HEK293 (cell line): ENCODE measurements around the gene HCAR2.

Source experiments
- CTCF ChIA-PET: fragments of 350-600 bp; formaldehyde crosslinking; extraction: SDS; loops from one replicate; lab custom pipeline; 2021; ENCODE audit warnings: antibody characterized with exemption; lab: Yijun Ruan, JAX
- POLR2A ChIA-PET: fragments of 300-600 bp; formaldehyde crosslinking; extraction: SDS; loops from one replicate; lab custom pipeline; 2020; ENCODE audit warnings: antibody characterized with exemption, inconsistent platforms; lab: Yijun Ruan, JAX
- H3K27ac ChIP-seq: fragments of 200-500 bp; sonication (Bioruptor generic); 2 replicates; pipeline ENCODE4 v1.5.1; 2014; ENCODE audit warnings: low read depth, low read length, control low read depth, inconsistent platforms; ENCODE audit errors: extremely low read depth
- H3K36me3 ChIP-seq, 2 experiments: fragments of 200-500 bp in 1 of 2; sonication (Bioruptor generic) in 1 of 2; 1 replicate in 1 of 2; 2 replicates in 1 of 2; pipeline ENCODE4 v1.5.1; 2014 to 2017; ENCODE audit warnings: inconsistent platforms in 2 of 2, low read length in 2 of 2; ENCODE audit not compliant: control insufficient read depth in 2 of 2, insufficient read depth in 1 of 2
- H3K4me1 ChIP-seq: fragments of 200-500 bp; sonication (Bioruptor generic); 2 replicates; pipeline ENCODE4 v1.5.1; 2014; ENCODE audit warnings: mild to moderate bottlenecking, low read length, inconsistent platforms; ENCODE audit not compliant: control insufficient read depth, insufficient read depth
- H3K4me3 ChIP-seq: 2 replicates; pipeline ENCODE4 v1.5.1; 2011; ENCODE audit warnings: low read depth, mild to moderate bottlenecking, control low read depth, low read length, moderate library complexity
- H3K9me3 ChIP-seq: fragments of 200-500 bp; sonication (Bioruptor generic); 2 replicates; pipeline ENCODE4 v1.5.1; 2014; ENCODE audit warnings: low read depth, low read length, inconsistent platforms; ENCODE audit not compliant: control insufficient read depth, insufficient read depth
- KLF7 ChIP-seq: fragments of 450-650 bp; formaldehyde crosslinking; IDR thresholded peaks from 2 replicates; pipeline ENCODE4 v1.5.1; 2016; ENCODE audit warnings: missing biosample characterization, missing genetic modification characterization, borderline replicate concordance
- OVOL3 ChIP-seq: fragments of 450-650 bp; formaldehyde crosslinking; IDR thresholded peaks from 2 replicates; pipeline ENCODE4 v1.5.1; 2016; ENCODE audit warnings: missing biosample characterization, missing genetic modification characterization
- ZNF112 ChIP-seq: fragments of 450-650 bp; formaldehyde crosslinking; IDR thresholded peaks from 2 replicates; pipeline ENCODE4 v1.5.0; 2017; ENCODE audit warnings: missing biosample characterization, missing genetic modification characterization
- ZNF114 ChIP-seq: fragments of 450-650 bp; formaldehyde crosslinking; IDR thresholded peaks from 2 replicates; pipeline ENCODE4 v1.5.0; 2017; ENCODE audit warnings: missing biosample characterization, missing genetic modification characterization
- ZNF121 ChIP-seq: fragments of 450-650 bp; formaldehyde crosslinking; IDR thresholded peaks from 2 replicates; pipeline ENCODE4 v1.5.1; 2016; ENCODE audit warnings: missing biosample characterization, missing genetic modification characterization
- ZNF16 ChIP-seq: fragments of 450-650 bp; formaldehyde crosslinking; IDR thresholded peaks from 2 replicates; pipeline ENCODE4 v1.5.1; 2016; ENCODE audit warnings: low read depth, missing biosample characterization, missing genetic modification characterization
- ZNF169 ChIP-seq: fragments of 450-650 bp; formaldehyde crosslinking; IDR thresholded peaks from 2 replicates; pipeline ENCODE4 v1.5.1; 2016; ENCODE audit warnings: missing biosample characterization, missing genetic modification characterization
- ZNF2 ChIP-seq: fragments of 450-650 bp; formaldehyde crosslinking; IDR thresholded peaks from 2 replicates; pipeline ENCODE4 v1.5.1; 2016; ENCODE audit warnings: missing biosample characterization, missing genetic modification characterization
- ZNF202 ChIP-seq: fragments of 450-650 bp; formaldehyde crosslinking; IDR thresholded peaks from 2 replicates; pipeline ENCODE4 v1.5.1; 2016; ENCODE audit warnings: missing biosample characterization, missing genetic modification characterization, borderline replicate concordance
- ZNF223 ChIP-seq: fragments of 450-650 bp; formaldehyde crosslinking; IDR thresholded peaks from 2 replicates; pipeline ENCODE4 v1.5.1; 2016; ENCODE audit warnings: missing biosample characterization, missing genetic modification characterization
- ZNF37A ChIP-seq: fragments of 450-650 bp; IDR thresholded peaks from 2 replicates; pipeline ENCODE4 v1.5.1; 2018; ENCODE audit warnings: missing biosample characterization, missing genetic modification characterization
- ZNF48 ChIP-seq: fragments of 450-650 bp; formaldehyde crosslinking; IDR thresholded peaks from 2 replicates; pipeline ENCODE4 v1.5.1; 2016; ENCODE audit warnings: missing biosample characterization, missing genetic modification characterization
- ZNF521 ChIP-seq: fragments of 450-650 bp; formaldehyde crosslinking; IDR thresholded peaks from 2 replicates; pipeline ENCODE4 v1.5.1; 2017; ENCODE audit warnings: missing biosample characterization, mild to moderate bottlenecking, missing genetic modification characterization
- ZNF623 ChIP-seq: fragments of 450-650 bp; formaldehyde crosslinking; IDR thresholded peaks from 2 replicates; pipeline ENCODE4 v1.5.1; 2016; ENCODE audit warnings: missing biosample characterization, missing genetic modification characterization
- ZNF639 ChIP-seq: fragments of 450-650 bp; formaldehyde crosslinking; IDR thresholded peaks from 2 replicates; pipeline ENCODE4 v1.5.1; 2016; ENCODE audit warnings: missing biosample characterization, missing genetic modification characterization
- ZNF701 ChIP-seq: fragments of 450-650 bp; formaldehyde crosslinking; IDR thresholded peaks from 2 replicates; pipeline ENCODE4 v1.5.1; 2016; ENCODE audit warnings: missing biosample characterization, missing genetic modification characterization
- TF ChIP-seq, protein P1 (sequence below): fragments of 450-650 bp; formaldehyde crosslinking; IDR thresholded peaks from 2 replicates; pipeline ENCODE4 v1.5.1; 2016; ENCODE audit warnings: missing biosample characterization, missing genetic modification characterization
- TF ChIP-seq, protein P2 (sequence below): fragments of 450-650 bp; formaldehyde crosslinking; IDR thresholded peaks from 2 replicates; pipeline ENCODE4 v1.5.0; 2017; ENCODE audit warnings: missing biosample characterization, missing genetic modification characterization, borderline replicate concordance
- TF ChIP-seq, protein P3 (sequence below): fragments of 450-650 bp; formaldehyde crosslinking; IDR thresholded peaks from 2 replicates; pipeline ENCODE4 v1.5.1; 2017; ENCODE audit warnings: missing biosample characterization, missing genetic modification characterization

HCAR2 gene

DNA sequence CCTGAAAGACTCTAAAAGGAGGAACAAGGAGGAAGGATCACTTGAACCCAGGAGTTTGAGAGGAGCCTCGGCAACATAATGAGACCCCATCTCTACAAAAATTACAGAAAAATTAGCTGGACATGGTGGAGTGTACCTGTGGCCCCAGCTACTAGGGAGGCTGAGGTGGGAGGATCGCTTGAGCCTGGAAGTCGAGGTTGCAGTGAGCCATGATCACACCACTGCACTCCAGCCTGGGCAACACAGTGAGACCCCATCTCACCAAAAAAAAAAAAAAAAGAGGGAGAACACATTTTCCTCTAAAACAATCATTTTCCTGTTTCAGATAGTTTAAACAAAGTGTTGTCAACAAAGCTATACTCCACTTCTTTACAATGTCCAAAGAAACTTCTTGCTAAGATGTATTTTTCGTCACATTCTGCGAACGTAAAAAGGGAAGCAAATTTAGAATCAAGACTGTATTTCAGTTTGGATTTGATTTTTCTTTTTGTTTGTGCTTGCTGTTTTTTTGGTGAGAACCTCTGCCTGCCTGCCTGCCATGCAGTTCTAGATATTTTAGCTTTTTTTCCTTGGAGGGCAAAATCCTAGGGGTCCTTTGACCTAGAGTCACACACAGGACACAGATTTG lies 22.4 kb upstream of the HCAR2 start:
- no peak overlapping the region for H3K27ac ChIP-seq
- no peak overlapping the region for H3K4me3 ChIP-seq
- TF ChIP-seq ZNF121 (peak; percentile 79), ZNF114 (tag by site-specific recombination) (no peak), ZNF623 (no peak), ZNF223 (tag by site-specific recombination) (no peak)
- H3K36me3 ChIP-seq = no peaks in the 10 kb centered on the region
- ChIA-PET POLR2A (interaction anchor here (0.5 kb wide), 1 partner anchor 500 kb away, joined by 5 read pairs; no protein-coding TSS in a partner anchor), CTCF (interaction anchor here (0.7 to 1.3 kb wide), 3 partner anchors 55 to 88 kb away, joined by 3 to 8 read pairs (median 3); no protein-coding TSS in a partner anchor)
- no peaks in the 10 kb centered on the region for H3K9me3 ChIP-seq
- no peaks in the 10 kb centered on the region for H3K4me1 ChIP-seq

GRCh38 chr12:122724641-122725243 lies 21.6 kb upstream of the HCAR2 start:
- TF ChIP-seq ZNF37A (tag by site-specific recombination) (no peak), ZNF639 (tag by site-specific recombination) (no peak), KLF7 (no peak), ZNF2 (tag by site-specific recombination) (no peak), ZNF701 (tag by site-specific recombination) (no peak), OVOL3 (no peak), ZNF521 (no peak), ZNF16 (tag by site-specific recombination) (no peak), ZNF202 (tag by site-specific recombination) (no peak), ZNF48 (tag by site-specific recombination) (no peak), ZNF112 (tag by site-specific recombination) (no peak), ZNF169 (tag by site-specific recombination) (no peak)
- TF ChIP-seq, protein P1, sequence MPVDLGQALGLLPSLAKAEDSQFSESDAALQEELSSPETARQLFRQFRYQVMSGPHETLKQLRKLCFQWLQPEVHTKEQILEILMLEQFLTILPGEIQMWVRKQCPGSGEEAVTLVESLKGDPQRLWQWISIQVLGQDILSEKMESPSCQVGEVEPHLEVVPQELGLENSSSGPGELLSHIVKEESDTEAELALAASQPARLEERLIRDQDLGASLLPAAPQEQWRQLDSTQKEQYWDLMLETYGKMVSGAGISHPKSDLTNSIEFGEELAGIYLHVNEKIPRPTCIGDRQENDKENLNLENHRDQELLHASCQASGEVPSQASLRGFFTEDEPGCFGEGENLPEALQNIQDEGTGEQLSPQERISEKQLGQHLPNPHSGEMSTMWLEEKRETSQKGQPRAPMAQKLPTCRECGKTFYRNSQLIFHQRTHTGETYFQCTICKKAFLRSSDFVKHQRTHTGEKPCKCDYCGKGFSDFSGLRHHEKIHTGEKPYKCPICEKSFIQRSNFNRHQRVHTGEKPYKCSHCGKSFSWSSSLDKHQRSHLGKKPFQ (tag by site-specific recombination) = no peak
- TF ChIP-seq, protein P2, sequence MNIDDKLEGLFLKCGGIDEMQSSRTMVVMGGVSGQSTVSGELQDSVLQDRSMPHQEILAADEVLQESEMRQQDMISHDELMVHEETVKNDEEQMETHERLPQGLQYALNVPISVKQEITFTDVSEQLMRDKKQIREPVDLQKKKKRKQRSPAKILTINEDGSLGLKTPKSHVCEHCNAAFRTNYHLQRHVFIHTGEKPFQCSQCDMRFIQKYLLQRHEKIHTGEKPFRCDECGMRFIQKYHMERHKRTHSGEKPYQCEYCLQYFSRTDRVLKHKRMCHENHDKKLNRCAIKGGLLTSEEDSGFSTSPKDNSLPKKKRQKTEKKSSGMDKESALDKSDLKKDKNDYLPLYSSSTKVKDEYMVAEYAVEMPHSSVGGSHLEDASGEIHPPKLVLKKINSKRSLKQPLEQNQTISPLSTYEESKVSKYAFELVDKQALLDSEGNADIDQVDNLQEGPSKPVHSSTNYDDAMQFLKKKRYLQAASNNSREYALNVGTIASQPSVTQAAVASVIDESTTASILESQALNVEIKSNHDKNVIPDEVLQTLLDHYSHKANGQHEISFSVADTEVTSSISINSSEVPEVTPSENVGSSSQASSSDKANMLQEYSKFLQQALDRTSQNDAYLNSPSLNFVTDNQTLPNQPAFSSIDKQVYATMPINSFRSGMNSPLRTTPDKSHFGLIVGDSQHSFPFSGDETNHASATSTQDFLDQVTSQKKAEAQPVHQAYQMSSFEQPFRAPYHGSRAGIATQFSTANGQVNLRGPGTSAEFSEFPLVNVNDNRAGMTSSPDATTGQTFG (tag by site-specific recombination) = no peak
- TF ChIP-seq, protein P3, sequence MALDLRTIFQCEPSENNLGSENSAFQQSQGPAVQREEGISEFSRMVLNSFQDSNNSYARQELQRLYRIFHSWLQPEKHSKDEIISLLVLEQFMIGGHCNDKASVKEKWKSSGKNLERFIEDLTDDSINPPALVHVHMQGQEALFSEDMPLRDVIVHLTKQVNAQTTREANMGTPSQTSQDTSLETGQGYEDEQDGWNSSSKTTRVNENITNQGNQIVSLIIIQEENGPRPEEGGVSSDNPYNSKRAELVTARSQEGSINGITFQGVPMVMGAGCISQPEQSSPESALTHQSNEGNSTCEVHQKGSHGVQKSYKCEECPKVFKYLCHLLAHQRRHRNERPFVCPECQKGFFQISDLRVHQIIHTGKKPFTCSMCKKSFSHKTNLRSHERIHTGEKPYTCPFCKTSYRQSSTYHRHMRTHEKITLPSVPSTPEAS = no peak
- H3K36me3 ChIP-seq = no peaks in the 10 kb centered on the region
- H3K4me1 ChIP-seq = no peaks in the 10 kb centered on the region
- H3K9me3 ChIP-seq = no peaks in the 10 kb centered on the region
- H3K4me3 ChIP-seq = no peak overlapping the region
- POLR2A ChIA-PET = no interaction called here
- no peak overlapping the region for H3K27ac ChIP-seq
- CTCF ChIA-PET = interaction anchor here (0.7 to 1.8 kb wide), 3 partner anchors 69 to 227 kb away, joined by 3 to 6 read pairs (median 3); no protein-coding TSS in a partner anchor
